K562 (cell line): ENCODE results near the gene VDR.

ENCODE experiments used
- MCM5 ChIP-seq: fragments of 450-650 bp; IDR thresholded peaks from 2 replicates; pipeline ENCODE4 v1.6.1; 2016; ENCODE audit warnings: low read depth
- POLR2A ChIP-seq: fragments of 450-650 bp; conservative IDR thresholded peaks from 2 replicates; pipeline ENCODE4 v1.6.1; 2016
- U2AF1 ChIP-seq: fragments of 200-400 bp; formaldehyde crosslinking; optimal IDR thresholded peaks from 2 replicates; pipeline ENCODE3; 2017; ENCODE audit warnings: mild to moderate bottlenecking, low read depth, low read length, moderate library complexity

GRCh38 chr12:47844264-47845019 lies 60.4 kb downstream of the VDR start:
- no peak for TF ChIP-seq U2AF1
- TF ChIP-seq MCM5: no peak
- TF ChIP-seq POLR2A: no peak
